HG03378 (cell line): ENCODE data around the gene PDZD7.
"Not testable (repeated sequence)": the region's sequence is repeated elsewhere in the genome, so short reads cannot be mapped to it uniquely, and the experiment has no call there.

Experiments used
- ATAC-seq: cut with Tn5 transposase; IDR thresholded peaks from one replicate; pipeline ENCODE4 v1.9.1; 2021; ENCODE audit warnings: mild to moderate bottlenecking, moderate library complexity; ENCODE audit not compliant: unreplicated experiment

The PDZD7 gene

DNA sequence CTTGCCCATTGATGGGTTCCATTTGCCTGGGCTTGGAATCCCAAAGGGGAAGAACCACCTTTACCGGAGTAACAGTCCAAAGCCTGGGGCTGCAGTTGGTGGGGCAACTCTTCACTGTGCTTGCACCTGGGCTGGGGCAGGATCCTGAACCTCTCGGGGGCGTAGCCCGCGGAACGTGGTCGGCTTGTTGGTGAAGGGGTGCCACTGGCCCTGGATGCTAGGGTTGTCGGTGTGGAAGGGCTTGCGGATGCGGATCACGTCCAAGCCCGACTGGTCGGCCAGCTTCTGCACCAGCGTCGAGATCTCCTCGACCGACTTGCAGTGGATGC is 44.3 kb downstream of the PDZD7 start:
- ATAC-seq, result no peak

GRCh38 chr10:100985336-100985735 is 45.6 kb downstream of the PDZD7 start:
- no peak for ATAC-seq

DNA sequence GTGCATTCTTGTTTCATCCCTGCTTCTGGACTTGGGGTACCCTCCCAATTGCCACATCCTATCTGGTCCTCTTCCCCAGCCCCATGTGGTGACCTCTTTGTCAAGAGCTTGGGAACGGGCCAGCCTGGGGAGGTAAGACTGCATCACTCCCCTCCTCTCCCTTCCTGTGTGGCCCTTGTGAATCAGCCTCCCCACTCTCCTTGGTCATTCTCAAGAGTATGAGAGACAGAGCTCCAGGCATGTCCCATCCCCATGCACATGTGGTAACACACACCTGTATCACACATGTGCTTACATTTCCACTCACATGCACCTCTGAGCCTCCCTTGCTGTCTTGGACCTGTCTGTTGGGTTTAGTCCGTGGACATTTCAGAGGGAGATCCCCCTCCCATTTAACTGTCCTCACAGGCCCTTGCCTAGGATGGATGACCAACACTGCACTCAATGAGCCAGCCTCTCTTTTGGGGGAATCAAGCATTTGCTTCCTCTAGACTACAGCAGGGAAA is 46.2 kb downstream of the PDZD7 start:
- no peak for ATAC-seq

DNA sequence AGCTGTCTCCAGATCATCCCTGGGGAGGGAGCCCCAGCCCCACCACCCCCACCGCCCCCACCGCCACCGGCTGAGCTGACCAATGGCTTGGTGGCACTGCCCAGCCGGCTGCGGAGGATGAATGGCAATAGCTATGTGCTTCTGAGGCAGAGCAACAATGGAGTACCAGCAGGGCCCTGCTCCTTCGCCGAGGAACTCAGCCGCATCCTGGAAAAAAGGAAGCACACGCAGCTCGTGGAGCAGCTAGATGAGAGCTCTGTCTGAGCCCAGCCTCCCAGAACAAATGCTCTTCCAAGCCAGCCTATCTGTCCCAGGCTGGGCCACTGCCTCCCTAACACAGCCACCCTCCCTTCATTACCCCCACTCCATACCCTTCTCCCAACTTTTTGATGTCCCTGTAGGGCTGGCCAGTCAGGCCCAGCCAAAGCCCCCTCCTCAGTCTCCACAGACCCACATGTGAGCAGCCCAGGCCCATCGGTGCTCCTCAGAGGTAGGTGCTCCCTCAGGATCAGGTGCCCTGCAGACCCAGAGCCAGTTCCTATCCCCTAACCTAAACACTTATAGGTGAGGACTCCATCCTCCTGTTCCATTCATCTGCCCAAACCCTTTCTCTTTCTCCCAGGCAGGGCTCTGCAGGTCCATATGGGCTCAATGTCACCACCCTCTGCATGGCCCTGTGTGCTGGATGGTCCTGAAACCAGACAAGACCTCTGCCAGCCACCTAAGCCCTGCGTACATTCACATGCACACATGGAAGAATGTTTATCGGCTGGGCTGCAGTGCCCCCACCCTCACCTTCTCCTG is 46.9 kb downstream of the PDZD7 start:
- no peak for ATAC-seq

DNA sequence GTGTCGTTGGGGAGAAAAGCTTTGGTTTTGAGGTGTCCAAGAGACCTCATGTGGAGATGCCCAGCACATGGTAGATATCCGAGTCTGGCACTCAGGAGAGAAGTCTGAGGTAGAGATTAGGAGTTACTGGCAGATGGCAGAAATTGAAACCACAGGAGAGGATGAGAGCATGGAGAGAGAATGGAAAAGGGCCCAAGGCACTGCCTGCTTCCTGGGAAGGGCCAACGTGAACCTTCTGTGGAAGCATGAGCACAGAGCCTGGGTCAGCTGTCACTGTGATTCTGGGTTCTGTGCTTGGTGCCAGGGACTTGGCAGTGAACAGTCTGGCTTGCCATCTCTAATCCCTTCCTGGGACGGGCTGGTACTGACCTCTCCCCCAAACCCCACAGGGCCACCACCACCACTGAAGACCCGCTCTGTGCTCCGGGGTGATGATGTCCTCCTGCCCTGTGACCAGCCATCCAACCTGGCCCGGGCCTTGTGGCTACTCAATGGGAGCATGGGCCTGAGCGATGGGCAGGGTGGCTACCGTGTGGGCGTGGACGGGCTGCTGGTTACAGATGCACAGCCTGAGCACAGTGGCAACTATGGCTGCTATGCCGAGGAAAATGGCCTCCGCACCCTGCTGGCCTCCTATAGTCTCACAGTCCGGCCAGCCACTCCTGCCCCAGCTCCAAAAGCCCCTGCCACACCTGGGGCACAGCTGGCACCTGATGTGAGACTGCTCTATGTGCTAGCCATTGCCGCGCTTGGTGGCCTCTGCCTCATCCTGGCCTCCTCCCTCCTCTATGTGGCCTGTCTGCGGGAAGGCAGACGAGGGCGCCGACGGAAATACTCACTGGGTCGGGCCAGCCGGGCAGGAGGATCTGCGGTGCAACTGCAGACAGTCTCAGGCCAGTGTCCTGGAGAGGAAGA is 47.8 kb downstream of the PDZD7 start:
- no peak for ATAC-seq

- ATAC-seq, result no peak
These were observed 49.7 kb downstream of the PDZD7 start for GRCh38 chr10:100981178-100981772.

- no peak for ATAC-seq
These were observed 50.2 kb downstream of the PDZD7 start for GRCh38 chr10:100980711-100981110.

- no peak for ATAC-seq
These were observed 50.6 kb downstream of the PDZD7 start for GRCh38 chr10:100980311-100980710.

- no peak for ATAC-seq
These were observed 51.1 kb downstream of the PDZD7 start for GRCh38 chr10:100979791-100980272.

DNA sequence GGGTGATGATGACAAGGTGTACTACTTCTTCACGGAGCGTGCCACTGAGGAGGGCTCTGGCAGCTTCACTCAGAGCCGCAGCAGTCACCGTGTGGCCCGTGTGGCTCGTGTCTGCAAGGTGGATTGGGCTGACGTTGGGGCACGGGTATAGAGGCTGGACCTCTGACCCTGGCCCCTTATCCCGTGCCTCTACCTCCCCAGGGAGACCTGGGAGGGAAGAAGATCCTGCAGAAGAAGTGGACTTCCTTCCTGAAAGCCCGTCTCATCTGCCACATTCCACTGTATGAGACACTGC is 52.1 kb downstream of the PDZD7 start:
- ATAC-seq, result no peak

DNA sequence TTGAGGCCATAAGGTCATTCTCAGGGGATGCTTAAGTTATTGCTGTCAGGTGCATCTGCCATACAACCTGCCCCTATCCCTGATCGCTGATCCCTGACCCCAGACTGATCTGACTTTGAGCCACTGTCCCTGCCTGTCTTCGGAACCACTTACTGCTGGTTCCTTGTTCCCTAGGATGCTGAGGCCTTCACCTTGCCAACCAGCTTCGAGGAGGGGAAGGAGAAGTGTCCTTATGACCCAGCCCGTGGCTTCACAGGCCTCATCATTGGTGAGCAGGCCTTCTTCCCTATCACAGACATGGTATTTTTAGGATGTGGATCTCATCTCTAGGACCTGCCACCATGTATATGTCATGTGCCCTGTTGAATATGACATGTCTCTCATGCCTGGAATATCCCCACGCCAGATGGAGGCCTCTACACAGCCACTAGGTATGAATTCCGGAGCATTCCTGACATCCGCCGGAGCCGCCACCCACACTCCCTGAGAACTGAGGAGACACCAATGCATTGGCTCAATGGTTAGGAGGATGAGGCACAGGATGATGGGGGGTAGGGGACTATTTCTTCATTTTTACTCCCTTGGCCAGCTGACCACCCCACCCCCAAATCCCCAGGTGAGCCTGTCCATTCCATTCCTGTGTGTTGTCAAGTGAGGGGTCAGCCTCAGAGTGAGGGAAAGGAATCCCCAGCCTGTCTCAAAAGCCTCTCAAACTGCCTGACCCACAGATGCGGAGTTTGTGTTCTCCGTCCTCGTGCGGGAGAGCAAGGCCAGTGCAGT is 52.6 kb downstream of the PDZD7 start:
- ATAC-seq, result no peak

DNA sequence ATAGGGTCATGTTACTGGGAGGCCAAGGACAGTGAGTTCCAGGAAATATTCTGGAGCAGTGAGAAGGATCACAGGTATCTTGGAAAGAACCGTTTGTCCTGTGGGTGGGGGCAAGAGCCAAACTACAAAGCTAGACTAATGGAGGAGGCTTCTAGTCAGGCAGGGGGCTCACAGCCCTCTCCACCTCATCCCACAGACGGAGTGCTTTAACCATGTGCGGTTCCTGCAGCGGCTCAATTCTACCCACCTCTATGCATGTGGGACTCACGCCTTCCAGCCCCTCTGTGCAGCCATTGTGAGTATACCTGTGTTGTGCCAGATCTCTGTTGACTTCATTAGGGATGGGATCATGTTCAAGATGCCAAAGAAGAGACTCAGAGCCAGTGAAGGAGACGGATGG is 53.5 kb downstream of the PDZD7 start:
- no peak for ATAC-seq

DNA sequence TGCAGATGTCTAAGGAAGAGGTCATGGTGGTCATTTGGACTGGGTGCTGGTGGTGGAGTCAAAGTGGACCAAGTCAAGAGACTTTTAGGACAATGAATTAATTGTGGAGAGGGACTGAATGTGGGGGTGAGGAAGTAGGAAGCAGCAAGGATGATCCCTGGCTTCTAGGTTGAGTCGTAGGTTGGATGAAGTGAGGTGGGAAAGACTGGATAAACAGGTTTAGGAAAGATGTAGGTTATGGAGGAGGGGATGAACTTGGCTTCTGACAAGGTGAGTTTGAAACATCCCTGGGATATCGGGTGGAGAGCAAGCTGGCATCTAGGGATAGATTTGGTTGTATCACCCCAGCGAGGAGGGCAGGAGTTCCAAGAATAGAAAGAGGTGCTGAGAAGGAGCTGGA is 54.0 kb downstream of the PDZD7 start:
- ATAC-seq, result no peak

DNA sequence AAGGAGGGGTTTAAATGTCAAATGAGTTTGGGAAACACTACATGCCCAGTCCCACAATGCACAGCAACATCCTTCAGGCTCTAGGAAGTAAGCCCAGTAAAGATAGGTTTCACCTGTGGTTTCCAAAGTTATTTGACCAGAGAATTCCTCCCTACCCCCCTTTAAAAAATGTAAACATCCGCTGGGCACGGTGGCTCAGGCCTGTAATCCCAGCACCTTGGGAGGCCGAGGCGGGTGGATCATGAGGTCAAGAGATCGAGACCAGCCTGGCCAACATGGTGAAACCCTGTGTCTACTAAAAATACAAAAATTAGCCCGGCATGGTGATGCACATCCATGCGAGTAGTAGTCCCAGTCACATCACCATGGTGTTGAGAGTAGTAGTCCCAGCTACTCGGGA is 55.5 kb downstream of the PDZD7 start:
- ATAC-seq, result not testable (repeated sequence)

GRCh38 chr10:100972904-100973535 is 57.9 kb downstream of the PDZD7 start:
- ATAC-seq, result no peak

- no peak for ATAC-seq
These were observed 58.6 kb downstream of the PDZD7 start for GRCh38 chr10:100972115-100972903.

- no peak for ATAC-seq
These were observed 59.8 kb downstream of the PDZD7 start for GRCh38 chr10:100970914-100971811.

DNA sequence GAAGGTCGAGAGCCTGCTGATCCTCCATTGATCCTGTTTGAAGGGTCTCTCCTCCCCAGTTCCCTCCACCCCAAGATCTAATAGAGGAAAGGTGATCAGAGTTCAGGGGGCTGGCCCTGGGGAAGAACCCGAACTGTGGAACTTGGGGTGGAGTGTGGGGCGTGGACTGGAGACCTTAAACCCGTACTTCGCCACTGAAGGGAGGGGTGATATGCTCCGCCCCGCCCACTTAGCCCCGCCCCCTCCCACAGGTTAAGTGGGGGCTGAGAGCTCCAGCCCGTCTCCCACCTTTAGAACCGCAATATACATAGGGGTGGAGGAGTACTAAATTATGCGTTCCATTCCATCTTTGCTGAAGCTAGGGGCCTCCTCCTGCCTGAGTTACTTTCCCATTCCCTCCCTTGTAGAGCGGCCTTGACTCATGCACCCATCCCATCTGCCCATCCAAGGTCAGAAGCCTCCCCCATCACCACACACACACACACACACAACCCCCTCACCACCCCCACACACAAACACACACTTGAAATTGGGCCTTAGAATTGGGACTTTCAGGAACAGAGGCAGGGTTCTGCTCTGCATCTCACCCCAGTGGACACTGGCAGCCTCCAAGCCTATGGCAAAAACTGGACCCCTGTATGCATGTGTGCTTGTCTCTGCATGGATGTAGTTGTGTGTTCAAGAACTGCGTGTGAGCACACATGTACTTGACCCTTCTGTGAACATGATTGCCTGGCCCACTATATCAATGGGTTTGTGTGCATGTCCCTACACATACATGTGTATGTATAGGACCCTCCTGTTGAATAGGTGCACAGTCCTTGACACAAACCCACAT is 60.6 kb downstream of the PDZD7 start:
- no peak for ATAC-seq
